K562 (cell line): ENCODE data around the gene MRPL16. TPM values are rescaled to one million over a fixed set of nuclear protein-coding genes. Genes with fewer than 3 reads are reported as not detected.
A peak's percentile ranks its signal among the peaks of the same experiment; 100 is the strongest.

Experiments used
- BRD4 ChIP-seq: fragments of 200-600 bp; sonication (generic); IDR thresholded peaks from 2 replicates; pipeline ENCODE4 v1.6.1; 2017; ENCODE audit warnings: inconsistent platforms
- FOXA1 ChIP-seq: fragments of 450-650 bp; IDR thresholded peaks from 2 replicates; pipeline ENCODE4 v1.6.1; 2016; ENCODE audit warnings: mild to moderate bottlenecking, borderline replicate concordance
- GABPA ChIP-seq: fragments of 200-800 bp; sonication (Bioruptor generic); conservative IDR thresholded peaks from 2 replicates; pipeline ENCODE4 v1.6.1; 2016; ENCODE audit warnings: low read depth, missing genetic modification characterization, missing compliant biosample characterization
- GTF2F1 ChIP-seq: IDR thresholded peaks from 2 replicates; pipeline ENCODE4 v1.6.1; 2011; ENCODE audit warnings: low read depth, low read length, improper control_type of control experiment
- NBN ChIP-seq: fragments of 450-650 bp; IDR thresholded peaks from 2 replicates; pipeline ENCODE4 v1.6.1; 2016; ENCODE audit warnings: low read depth, mild to moderate bottlenecking
- PCBP2 ChIP-seq: fragments of 200-400 bp; formaldehyde crosslinking; IDR thresholded peaks from 2 replicates; pipeline ENCODE4 v1.6.1; 2018; ENCODE audit warnings: low read length, low read depth, mild to moderate bottlenecking, moderate library complexity; ENCODE audit not compliant: poor library complexity, severe bottlenecking
- RBM14 ChIP-seq: fragments of 200-400 bp; formaldehyde crosslinking; IDR thresholded peaks from 2 replicates; pipeline ENCODE4 v1.6.1; 2018; ENCODE audit warnings: low read depth, mild to moderate bottlenecking, low read length, moderate library complexity, borderline replicate concordance; ENCODE audit not compliant: insufficient read depth
- SOX6 ChIP-seq: fragments of 450-650 bp; IDR thresholded peaks from 2 replicates; pipeline ENCODE4 v1.6.1; 2014; ENCODE audit warnings: mild to moderate bottlenecking
- SRSF7 ChIP-seq: fragments of 200-400 bp; formaldehyde crosslinking; optimal IDR thresholded peaks from 2 replicates; pipeline ENCODE3; 2017; ENCODE audit warnings: mild to moderate bottlenecking, low read depth, low read length
- WHSC1 ChIP-seq: IDR thresholded peaks from one replicate; pipeline ENCODE4 v1.6.1; 2012; ENCODE audit warnings: low read length, control low read depth, inconsistent platforms
- polyA plus RNA-seq, 8 experiments: library from polyadenylated mRNA; depleted of rRNA in 4 of 8; stranded (reverse) in 5 of 8; unstranded in 3 of 8; fragments of >200 nt; fragmentation: Nextera tagmentation in 2 of 8; fragmentation: Illumina TruSeq in 1 of 8; extraction: Ambion mirVana in 2 of 8; extraction: Trizol in 1 of 8; gene quantifications; 2 replicates each; pipeline versions ENCODE4 v1.2.1 to v1.2.3, GENCODE V29; 2011 to 2014; ENCODE audit warnings: inconsistent platforms in 1 of 8, missing spikeins in 1 of 8
- total RNA-seq, 7 experiments: library from RNA; depleted of rRNA in 6 of 7; stranded (reverse); fragments of >200 nt in 6 of 7; fragmentation: Illumina TruSeq in 2 of 7; extraction: Trizol in 2 of 7; gene quantifications; 2 replicates each; pipeline versions ENCODE4 v1.2.1 to v1.2.3, GENCODE V29; 2011 to 2021; ENCODE audit warnings: low replicate concordance in 1 of 7
- TF ChIP-seq, protein P1 (sequence below): fragments of 200-800 bp; sonication (Bioruptor generic); IDR thresholded peaks from 2 replicates; pipeline ENCODE4 v1.6.1; 2016; ENCODE audit warnings: missing genetic modification characterization, missing compliant biosample characterization
- TF ChIP-seq, protein P2 (sequence below): fragments of 450-650 bp; formaldehyde crosslinking; IDR thresholded peaks from 2 replicates; pipeline ENCODE4 v1.4.0; 2022; ENCODE audit warnings: mild to moderate bottlenecking, moderate library complexity
- TF ChIP-seq, protein P3 (sequence below): fragments of 250-450 bp; sonication (Bioruptor Pico); IDR thresholded peaks from 2 replicates; pipeline ENCODE4 v1.4.0; 2020
- TF ChIP-seq, protein P4 (sequence below): sonication (generic); formaldehyde crosslinking; IDR thresholded peaks from 2 replicates; pipeline ENCODE4 v1.8.1; 2023; ENCODE audit warnings: mild to moderate bottlenecking, missing genetic modification reagents
- TF ChIP-seq, protein P5 (sequence below): IDR thresholded peaks from 2 replicates; pipeline ENCODE4 v1.6.1; 2016; ENCODE audit warnings: missing genetic modification characterization, missing compliant biosample characterization

The MRPL16 gene
- total and polyA plus RNA-seq, 9 of the 15 experiments (the other 6 are each of a cell fraction or from before 2014, with no cell fraction given): 63.3 to 209 (median 157) TPM

DNA sequence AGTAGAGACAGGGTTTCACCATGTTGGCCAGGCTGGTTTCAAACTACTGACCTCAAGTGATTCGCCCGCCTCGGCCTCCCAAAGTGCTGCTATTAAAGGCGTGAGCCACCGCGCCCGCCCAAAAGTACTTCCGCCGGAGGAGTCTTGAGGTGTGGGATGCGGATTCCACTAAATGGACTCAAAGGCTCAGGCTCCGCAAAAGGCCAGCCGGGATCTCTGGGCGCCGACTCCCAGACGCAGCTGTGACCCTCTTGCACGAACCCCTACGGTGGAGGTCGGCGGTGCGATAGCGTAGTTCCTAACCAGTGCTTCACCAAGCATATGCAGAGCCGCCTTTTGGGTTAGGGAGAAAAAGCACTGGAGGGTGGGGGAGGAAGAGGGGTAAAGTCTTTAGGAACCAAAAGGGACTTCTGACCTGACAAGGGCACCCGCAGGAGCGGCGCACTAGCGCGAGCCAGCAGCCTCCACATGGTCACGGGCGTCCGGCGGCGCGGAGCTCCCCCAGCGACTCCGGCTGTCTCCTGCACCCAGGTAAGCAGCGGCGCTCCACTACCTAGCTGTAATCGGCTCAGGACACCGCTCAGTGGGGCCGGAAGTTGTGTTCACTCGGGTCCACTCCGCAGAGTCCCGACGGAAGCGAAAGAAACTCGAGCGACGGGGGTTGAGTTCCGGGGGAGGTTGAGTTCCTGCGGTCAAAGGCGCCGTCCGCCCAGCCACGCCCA, at the start of gene MRPL16 (continued):
- TF ChIP-seq, protein P1, sequence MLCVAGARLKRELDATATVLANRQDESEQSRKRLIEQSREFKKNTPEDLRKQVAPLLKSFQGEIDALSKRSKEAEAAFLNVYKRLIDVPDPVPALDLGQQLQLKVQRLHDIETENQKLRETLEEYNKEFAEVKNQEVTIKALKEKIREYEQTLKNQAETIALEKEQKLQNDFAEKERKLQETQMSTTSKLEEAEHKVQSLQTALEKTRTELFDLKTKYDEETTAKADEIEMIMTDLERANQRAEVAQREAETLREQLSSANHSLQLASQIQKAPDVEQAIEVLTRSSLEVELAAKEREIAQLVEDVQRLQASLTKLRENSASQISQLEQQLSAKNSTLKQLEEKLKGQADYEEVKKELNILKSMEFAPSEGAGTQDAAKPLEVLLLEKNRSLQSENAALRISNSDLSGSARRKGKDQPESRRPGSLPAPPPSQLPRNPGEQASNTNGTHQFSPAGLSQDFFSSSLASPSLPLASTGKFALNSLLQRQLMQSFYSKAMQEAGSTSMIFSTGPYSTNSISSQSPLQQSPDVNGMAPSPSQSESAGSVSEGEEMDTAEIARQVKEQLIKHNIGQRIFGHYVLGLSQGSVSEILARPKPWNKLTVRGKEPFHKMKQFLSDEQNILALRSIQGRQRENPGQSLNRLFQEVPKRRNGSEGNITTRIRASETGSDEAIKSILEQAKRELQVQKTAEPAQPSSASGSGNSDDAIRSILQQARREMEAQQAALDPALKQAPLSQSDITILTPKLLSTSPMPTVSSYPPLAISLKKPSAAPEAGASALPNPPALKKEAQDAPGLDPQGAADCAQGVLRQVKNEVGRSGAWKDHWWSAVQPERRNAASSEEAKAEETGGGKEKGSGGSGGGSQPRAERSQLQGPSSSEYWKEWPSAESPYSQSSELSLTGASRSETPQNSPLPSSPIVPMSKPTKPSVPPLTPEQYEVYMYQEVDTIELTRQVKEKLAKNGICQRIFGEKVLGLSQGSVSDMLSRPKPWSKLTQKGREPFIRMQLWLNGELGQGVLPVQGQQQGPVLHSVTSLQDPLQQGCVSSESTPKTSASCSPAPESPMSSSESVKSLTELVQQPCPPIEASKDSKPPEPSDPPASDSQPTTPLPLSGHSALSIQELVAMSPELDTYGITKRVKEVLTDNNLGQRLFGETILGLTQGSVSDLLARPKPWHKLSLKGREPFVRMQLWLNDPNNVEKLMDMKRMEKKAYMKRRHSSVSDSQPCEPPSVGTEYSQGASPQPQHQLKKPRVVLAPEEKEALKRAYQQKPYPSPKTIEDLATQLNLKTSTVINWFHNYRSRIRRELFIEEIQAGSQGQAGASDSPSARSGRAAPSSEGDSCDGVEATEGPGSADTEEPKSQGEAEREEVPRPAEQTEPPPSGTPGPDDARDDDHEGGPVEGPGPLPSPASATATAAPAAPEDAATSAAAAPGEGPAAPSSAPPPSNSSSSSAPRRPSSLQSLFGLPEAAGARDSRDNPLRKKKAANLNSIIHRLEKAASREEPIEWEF: no peak
- no peak for TF ChIP-seq FOXA1
- TF ChIP-seq WHSC1: no peak
- no peak for TF ChIP-seq BRD4
- no peak for TF ChIP-seq SRSF7
- no peak for TF ChIP-seq GTF2F1
- TF ChIP-seq, protein P2, sequence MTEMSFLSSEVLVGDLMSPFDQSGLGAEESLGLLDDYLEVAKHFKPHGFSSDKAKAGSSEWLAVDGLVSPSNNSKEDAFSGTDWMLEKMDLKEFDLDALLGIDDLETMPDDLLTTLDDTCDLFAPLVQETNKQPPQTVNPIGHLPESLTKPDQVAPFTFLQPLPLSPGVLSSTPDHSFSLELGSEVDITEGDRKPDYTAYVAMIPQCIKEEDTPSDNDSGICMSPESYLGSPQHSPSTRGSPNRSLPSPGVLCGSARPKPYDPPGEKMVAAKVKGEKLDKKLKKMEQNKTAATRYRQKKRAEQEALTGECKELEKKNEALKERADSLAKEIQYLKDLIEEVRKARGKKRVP (CRISPR knock-in tag): no peak
- TF ChIP-seq, protein P3, sequence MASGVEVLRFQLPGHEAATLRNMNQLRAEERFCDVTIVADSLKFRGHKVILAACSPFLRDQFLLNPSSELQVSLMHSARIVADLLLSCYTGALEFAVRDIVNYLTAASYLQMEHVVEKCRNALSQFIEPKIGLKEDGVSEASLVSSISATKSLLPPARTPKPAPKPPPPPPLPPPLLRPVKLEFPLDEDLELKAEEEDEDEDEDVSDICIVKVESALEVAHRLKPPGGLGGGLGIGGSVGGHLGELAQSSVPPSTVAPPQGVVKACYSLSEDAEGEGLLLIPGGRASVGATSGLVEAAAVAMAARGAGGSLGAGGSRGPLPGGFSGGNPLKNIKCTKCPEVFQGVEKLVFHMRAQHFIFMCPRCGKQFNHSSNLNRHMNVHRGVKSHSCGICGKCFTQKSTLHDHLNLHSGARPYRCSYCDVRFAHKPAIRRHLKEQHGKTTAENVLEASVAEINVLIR (CRISPR knock-in tag): no peak
- 0 out of 2 replicates have a peak, but pooled peaks have one; percentile 56 for TF ChIP-seq NBN
- TF ChIP-seq RBM14: no peak
- TF ChIP-seq, protein P4, sequence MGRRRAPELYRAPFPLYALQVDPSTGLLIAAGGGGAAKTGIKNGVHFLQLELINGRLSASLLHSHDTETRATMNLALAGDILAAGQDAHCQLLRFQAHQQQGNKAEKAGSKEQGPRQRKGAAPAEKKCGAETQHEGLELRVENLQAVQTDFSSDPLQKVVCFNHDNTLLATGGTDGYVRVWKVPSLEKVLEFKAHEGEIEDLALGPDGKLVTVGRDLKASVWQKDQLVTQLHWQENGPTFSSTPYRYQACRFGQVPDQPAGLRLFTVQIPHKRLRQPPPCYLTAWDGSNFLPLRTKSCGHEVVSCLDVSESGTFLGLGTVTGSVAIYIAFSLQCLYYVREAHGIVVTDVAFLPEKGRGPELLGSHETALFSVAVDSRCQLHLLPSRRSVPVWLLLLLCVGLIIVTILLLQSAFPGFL (CRISPR knock-in tag): peak; percentile 95; the same call in 1 of the 2 replicates
- TF ChIP-seq PCBP2: no peak
- TF ChIP-seq SOX6: peak; percentile 81
- TF ChIP-seq, protein P5, sequence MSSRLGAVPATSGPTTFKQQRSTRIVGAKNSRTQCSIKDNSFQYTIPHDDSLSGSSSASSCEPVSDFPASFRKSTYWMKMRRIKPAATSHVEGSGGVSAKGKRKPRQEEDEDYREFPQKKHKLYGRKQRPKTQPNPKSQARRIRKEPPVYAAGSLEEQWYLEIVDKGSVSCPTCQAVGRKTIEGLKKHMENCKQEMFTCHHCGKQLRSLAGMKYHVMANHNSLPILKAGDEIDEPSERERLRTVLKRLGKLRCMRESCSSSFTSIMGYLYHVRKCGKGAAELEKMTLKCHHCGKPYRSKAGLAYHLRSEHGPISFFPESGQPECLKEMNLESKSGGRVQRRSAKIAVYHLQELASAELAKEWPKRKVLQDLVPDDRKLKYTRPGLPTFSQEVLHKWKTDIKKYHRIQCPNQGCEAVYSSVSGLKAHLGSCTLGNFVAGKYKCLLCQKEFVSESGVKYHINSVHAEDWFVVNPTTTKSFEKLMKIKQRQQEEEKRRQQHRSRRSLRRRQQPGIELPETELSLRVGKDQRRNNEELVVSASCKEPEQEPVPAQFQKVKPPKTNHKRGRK (tag): no peak
- TF ChIP-seq GABPA (tag): peak; percentile 100
